Right hindlimb (tissue), 1 donor: Measurements from ENCODE around the gene U2SURP.

Experiments used
- DNase-seq: peaks from one replicate; pipeline ENCODE4 v3.0.0-alpha.2; 2018

U2SURP gene

GRCh38 chr3:143001369-143002082 is at the start of gene U2SURP:
U2SURP (plus strand) TSS chr3:143001570; CDS start chr3:143001629, 59 bp downstream.
- peak; percentile 98 for DNase-seq

GRCh38 chr3:142951794-142952193 is 49.6 kb upstream of the U2SURP start:
- no peak for DNase-seq

DNA sequence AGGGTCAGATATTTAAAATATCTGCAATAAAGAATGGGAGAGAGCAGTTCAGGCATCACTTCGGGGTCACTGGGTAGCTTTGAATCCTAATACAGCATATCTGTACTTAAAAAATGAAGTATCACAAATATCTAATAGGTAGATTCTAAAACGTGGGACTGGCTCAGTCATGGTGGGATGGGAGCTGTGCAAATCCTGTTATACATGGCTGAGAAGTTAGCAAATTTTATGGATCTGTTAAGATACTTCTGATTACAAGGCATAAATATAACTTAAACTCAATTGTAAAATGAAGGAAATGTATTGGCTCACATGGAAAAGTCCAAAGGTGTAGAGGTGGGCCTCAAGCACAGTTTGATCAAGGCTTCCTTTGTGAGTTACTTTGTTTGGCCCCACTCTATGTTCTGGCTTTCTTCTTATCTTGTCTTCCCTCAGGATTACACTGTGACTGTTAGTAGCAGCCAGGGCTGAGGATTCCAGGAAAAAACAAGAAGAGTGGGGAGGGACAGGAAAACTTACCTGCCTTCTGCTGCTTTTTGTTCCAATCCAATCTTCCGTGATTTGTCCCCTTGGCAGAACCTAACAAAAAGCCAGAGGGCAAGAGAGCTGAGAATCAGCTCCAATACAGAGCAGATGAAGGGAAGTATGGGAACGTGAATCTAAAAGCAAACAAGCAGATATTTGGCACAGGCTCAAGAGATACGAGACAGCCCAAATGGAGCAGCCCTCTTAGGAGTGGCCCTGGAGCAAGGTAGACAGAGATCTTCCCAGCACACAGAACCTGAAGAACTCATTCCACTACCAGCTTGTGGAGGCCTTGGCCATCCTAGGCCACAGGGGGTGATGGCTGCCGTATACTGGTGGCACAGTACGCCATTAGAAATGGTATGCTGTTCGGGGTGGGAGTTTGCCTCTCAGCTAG is 48.8 kb upstream of the U2SURP start:
- no peak for DNase-seq

DNA sequence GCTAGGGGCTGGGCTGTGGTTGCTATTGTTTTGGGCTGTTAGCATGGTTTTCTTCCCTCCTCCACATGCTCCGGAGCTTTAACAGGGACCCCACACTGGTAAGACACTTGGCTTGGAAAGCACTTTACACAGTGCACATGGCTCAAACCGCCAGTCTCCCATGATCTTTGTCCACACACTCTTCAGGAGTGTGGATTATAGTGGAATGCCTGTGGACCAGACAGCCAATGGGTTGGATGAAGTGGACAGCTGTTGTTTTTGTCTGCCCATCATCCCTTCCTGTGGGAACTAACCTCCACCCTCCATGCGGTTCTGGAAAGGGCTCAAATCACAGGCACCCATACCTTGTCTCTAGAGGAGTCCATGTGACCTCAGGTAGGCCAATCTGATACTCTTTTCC is 47.9 kb upstream of the U2SURP start:
- no peak for DNase-seq

DNA sequence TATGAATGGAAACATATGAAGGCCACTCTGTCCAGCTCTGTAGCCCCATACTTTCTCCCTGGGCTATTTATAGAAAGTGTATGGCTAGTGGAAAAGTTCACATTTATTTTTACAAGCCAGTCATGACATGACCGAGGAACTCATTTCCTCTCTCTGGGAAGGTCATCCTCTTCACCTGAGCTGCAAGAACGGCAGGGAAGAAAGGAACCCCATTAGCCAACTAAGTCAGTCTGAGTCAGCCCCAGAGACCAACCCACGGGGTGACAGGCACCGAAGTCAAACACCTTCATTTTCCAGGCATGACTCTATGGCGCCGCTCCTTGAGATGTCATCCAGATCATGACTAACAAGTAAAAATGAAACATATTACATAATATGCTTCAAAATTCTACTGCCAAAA is 42.7 kb upstream of the U2SURP start:
- no peak for DNase-seq

DNA sequence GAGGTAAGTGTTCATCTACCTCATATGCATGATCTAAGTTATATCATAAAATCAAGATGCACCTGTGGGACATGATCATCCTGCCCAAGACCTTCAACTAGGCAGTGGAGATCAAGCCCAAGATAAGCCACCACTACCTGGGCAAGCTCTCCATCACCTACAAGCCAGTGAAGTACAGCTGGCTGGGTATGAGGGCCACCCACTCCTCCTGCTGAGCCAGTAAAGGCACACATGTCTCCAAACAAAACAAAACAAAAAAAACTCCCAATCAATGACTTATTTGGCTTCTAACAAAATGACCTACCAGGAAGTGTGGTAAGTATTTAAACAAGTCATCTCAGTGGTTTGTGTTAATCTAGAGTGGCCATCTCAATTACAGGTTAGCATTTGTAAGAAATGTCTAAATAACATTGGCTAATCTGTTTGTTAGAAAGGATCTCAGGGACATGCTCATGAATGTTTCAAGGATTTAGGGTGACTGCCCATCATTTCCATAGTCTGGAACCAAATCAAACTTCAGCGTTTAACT is 41.0 kb upstream of the U2SURP start:
- DNase-seq: no peak

- no peak for DNase-seq
Measured at GRCh38 chr3:142961539-142961938, 39.8 kb upstream of the U2SURP start.

- no peak for DNase-seq
Measured at GRCh38 chr3:142962175-142962519, 39.2 kb upstream of the U2SURP start.

DNA sequence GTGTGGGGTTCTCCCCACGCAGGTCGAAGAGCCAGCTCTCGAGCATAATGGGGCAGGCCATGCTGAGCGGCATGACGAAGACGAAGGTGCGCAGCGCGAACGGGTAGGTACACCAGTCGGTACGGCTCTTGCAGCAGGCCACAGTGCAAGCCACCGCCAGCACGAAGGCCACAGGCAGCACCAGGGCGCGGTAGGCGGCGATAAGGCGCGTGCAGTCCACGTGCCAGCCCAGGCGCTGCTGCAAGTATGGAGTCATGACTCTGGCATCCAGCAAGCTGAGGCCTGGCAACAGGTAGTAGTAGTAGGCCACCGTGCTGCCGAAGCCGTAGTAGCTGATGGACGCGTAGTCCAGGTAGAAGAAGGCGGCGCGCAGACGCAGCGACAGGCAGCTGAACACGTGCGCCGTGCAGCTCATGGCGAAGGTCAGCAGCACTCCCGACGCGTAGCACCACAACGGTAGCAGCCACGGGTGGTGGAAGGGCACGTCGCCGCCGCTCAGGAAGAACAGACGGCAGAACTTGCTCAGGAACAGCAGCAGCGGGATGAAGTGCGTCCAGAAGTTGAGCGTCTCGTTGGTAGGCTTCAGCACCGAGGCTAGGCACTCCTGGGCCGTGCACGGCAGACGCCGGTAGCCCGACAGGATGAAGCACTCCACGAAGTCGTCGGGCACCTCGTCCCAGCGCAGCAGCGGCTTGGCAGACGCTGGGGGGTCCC is 38.7 kb upstream of the U2SURP start:
- no peak for DNase-seq

DNA sequence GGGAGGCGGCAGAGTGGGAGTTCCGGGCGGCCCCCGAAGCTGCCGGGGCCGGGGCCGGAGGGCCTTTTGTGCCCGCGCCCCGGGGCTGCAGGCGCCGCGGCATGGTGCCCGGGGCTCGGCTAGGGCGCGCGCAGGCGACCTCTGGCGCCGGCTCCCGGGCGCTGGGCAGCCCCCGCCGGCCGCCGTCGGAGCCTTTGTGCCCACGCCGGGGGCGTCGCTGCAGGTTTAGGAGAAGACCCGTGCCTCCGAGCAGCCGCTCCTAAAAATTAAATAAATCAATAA is 38.2 kb upstream of the U2SURP start:
- DNase-seq: no peak

- DNase-seq: peak; percentile 32
Measured at GRCh38 chr3:142963516-142964448, 37.6 kb upstream of the U2SURP start, which contains the start of gene PAQR9. PAQR9 (minus strand) TSS chr3:142963674; CDS start chr3:142963336, 338 bp downstream.

DNA sequence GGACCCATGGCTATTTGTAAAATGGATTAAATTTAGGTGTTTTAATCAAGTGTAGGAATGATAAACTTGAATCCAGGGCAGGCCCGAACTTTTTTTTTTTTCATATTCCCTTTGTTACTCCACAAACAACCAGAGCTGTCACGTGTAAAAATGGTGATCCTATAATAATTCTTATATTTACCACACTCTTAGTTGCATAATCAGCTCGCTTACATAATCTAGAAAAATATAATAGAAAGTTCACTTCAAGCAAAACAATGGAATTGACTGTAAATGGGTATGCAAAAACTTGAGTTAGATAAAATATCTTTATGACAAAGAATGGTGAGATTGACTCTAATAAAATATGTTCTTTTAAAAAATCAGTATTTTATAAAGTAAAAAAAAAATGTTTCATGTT is 35.8 kb upstream of the U2SURP start:
- no peak for DNase-seq

DNA sequence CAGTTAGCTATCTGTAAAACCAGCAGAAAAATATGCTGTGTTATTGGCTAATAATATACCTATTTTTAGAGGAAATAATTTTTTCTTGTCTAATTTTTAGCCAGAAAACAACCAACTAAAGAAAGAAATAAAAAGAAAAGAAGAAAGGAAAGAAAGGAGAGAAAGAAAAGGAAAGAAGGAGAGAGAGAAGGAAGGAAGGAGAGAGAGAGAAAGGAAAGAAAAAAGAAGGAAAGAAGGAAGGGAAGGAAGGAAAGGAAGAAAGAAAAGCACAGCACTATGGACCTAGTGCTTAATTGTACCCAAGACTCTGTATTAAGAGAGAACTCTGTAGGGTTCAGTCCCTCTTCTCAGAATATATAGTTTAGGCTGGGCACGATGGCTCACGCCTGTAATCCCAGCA is 34.6 kb upstream of the U2SURP start:
- DNase-seq: no peak

- no peak for DNase-seq
Measured at GRCh38 chr3:142968319-142969025, 32.9 kb upstream of the U2SURP start.

- no peak for DNase-seq
Measured at GRCh38 chr3:142971431-142971830, 29.9 kb upstream of the U2SURP start.

- DNase-seq: no peak
Measured at GRCh38 chr3:142972092-142972753, 29.1 kb upstream of the U2SURP start.

- DNase-seq: no peak
Measured at GRCh38 chr3:142973217-142974009, 28.0 kb upstream of the U2SURP start.

DNA sequence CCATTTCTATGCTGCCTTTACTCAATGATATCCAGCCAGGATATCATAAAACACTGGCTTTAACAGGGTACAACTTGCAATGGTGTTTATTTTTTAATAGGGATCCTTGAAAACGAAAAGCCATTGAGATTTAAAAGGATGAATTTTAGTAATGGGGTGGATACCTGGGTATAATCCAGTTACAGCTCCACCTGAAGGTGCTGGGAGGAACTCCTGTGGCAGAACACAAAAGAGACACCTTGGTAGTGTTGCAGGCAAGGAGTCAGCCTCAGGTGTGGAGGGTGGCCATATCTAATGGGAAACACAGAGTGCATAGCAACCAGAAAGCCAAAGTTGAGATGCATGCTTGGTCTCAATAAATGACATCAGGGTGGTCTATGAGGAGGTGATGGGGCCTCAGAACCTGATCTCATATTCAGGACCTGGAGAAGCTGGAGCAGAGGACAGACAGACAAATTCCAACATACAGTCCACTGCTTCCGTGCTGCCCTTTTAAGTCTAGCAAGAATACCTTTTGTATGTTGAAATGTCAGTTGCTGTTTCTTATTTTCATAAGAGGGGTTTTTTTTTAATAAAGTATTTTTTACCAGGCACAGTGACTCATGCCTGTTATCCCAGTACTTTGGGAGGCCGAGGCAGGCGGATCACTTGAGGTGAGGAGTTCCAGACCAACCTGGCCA is 25.9 kb upstream of the U2SURP start:
- DNase-seq: no peak

DNA sequence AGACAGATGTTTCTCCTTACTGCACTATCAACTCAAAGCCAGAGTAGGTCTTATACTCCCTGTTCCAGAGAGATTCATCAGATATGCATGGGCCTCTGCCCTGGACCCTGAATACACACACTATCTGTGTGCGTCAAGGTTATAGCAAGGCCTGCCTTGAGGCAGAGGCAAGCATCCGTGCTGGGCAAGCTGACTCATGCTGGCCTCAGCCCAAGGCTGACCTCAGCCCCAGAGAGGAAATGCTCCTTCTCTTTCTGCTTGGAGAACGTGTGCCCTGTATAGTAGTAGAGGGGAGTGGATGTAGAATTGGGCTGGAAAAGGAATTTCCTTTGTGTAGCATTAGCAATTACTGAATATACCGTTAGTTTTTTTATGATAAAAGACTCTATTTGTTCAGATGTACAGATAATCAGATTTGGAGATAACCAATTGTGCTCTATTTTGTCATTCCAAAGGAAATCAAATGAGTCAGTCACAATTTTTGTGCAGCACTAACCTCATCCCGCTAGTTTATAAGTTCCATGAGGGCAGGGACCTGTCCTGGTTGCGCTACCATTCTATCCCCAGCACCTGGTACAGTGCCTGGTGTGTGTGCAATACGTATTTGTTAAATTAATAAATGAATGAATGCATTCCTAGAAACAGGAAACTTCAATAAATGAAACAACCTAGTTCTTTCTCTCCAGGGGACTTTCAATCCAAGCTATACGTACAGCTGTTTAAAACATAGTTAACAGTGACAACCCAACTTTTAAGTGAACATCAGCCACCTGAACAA is 24.6 kb upstream of the U2SURP start:
- DNase-seq: peak; percentile 57
